Suppressor macrophage treated with lipopolysaccharide for 1 hour (primary cell): Measurements from ENCODE around the gene SERPINE1.

Experiments
- DNase-seq, 3 donors: peaks; one replicate each; pipeline ENCODE4 v3.0.0-alpha.2; 2020 to 2022

Gene SERPINE1

DNA sequence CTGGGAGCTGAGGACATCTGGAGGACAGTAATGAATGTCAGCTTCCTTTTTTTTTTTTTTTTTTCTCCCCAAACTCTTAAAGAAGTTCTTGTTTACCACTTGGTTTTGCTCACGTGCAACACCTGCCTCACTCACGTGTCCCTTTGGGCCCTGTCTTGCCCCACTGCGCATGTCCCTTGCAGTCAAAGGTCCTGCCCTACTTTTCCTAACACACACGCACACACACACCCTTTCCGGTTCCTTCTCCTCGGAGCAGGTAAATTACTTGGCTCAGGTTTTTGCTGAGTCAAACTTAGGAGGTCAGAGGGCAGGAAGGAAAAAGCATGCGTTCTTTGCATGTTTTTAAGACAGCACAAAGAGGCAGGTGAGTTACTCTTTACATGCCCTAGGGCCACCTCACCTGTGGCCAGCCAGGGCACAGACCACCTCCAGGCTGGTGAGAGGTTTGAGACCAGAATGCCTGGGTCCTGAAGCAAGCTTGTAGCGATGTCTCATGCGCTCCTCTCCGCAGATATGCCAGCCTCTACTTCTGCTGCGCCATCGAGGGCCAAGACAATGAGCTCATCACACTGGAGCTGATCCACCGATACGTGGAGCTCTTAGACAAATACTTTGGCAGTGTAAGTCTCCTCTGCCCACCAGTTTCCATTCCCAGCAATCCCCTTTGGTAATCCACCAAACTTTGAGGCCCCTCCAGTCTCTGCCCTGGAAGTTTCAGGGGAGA is 30.1 kb downstream of the SERPINE1 start:
- DNase-seq: no peak

DNA sequence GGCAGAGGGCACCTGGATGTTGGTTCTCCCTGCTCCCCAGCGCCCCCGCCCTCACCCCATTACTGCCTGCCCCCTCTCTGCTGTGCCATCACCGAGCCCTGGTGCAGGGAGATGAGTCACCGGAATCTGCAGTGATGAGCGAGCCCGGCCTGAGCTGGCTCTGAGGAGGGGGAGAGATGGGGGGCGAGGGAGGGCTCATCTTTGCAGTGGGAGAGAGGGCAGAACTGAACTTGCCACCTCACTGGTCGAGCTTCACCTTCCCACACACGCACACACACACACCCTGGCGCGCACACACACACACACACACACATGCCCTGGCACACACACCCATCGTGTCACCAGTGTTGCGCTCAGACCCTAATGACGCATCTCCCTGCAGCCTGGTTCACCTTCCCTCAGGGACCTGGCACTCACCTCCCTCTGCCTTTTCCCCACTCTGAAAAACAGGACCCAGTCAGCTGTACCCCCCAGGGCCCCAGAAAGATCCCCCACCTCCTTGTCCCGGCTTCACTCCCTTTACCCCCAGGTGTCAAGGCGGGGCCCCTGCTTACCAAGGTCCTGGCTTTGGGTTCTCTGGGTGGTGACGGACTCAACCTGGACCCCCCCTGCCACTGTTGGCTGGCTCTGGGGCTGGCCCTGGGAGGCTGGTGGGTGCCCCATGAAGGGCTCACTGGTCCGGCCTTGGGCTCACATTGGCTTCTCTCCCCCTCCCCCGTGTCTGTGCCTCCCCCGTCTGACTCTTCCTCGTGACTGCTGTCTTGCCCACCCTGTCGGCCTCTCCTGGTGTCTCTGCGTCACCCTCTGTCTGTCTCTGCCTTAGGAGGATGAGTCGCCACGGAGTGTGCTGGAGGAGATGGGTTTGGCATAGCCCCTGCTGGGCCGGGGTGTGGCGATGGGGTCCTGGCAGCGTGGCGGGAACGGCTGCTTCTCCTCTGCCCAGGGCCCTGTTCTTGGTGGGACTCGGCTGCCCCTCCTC is 33.1 kb downstream of the SERPINE1 start:
- DNase-seq: peak in 1 of 3 donors; percentile 40

DNA sequence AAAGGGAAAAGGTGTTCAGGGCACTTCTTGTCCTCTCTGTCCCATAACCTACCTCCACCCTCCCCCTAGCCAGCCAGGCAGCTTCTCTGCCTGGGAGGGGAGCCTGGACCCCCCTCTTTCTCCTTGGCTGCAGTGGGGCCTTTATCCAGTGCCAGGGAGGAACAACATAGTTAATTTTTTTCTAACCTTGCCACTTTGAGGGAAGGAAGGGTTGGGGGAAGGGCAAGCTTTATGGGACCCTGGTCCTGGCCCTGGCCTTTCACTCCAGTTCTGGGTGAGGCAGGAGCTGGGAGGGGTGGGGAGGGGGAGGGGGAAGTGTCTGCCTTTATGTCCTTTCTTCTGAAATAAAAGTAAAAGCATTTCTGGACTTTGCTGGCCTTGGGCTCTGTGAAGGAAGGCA is 34.0 kb downstream of the SERPINE1 start:
- DNase-seq: no peak

DNA sequence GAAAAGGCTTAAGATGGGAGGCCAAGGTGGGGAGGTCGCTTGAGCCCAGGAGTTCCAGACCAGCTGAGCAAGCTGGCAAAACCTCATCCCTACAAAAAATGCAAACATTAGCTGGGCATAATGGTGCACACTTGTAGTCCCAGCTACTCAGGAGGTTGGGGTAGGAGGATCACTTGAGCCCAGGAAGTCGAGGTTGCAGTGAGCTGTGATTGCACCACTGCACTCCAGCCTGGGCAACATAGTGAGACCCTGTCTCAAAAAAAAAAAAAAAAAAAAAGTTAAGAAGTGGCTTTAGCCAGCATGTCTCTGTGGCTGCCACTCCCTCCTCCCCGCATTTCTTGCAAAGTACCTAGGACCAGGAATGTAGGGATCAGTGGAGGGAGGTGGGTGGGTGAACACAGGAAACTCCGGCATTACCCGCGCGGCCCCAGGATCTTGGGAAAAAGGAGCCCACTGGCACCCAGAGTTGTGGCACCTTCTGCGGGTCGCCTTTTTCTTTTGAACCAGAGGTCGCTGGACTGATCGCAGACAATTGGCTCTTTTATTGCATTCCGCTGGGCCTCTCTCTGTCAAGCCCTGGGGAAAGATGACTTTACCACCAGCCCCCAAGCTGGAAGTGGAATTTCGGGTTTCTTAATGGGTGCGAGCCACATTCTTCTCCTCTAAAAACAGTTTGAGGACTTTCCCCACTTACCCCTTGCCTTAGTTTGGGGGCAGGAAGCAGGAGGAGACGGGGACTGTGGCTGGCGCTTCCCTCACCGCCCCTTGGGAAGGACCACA is 35.0 kb downstream of the SERPINE1 start:
- no peak for DNase-seq

DNA sequence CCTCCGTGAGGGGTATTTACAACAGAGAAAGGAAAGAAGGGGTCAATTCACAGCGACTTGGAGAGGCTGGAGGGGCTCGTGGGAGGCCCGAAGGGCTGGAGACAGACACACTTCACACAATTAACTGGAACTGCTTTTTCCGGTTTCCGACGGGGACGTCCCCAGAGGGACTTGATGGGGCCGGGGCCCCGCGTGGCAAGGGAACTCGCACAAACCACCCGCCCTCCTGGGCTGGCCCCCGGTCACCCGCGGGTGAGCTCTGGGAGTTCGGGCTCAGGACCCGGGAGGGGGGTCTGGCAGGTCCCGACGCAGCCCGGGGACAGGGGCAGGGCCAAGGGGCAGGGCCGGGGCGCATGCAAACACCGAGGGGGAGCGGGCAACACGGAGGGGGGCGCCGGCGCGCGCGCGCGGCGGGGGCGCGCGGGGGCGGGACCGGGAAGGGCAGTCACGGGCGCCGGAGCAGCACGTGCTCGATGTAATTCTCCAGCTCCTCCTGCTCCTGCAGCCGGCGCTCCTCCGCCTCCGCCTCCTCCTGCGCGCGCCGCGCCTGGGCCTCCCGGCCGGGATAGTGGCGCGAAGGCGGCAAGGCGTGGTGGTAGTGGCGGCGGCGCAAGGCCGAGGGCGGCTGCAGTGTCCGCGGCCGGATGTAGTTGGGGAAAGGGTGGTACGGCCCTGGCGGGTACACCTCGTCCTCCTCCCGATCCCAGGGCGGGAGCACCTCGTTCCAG is 35.8 kb downstream of the SERPINE1 start:
- peak; percentile 46 to 73 (median 55) for DNase-seq

DNA sequence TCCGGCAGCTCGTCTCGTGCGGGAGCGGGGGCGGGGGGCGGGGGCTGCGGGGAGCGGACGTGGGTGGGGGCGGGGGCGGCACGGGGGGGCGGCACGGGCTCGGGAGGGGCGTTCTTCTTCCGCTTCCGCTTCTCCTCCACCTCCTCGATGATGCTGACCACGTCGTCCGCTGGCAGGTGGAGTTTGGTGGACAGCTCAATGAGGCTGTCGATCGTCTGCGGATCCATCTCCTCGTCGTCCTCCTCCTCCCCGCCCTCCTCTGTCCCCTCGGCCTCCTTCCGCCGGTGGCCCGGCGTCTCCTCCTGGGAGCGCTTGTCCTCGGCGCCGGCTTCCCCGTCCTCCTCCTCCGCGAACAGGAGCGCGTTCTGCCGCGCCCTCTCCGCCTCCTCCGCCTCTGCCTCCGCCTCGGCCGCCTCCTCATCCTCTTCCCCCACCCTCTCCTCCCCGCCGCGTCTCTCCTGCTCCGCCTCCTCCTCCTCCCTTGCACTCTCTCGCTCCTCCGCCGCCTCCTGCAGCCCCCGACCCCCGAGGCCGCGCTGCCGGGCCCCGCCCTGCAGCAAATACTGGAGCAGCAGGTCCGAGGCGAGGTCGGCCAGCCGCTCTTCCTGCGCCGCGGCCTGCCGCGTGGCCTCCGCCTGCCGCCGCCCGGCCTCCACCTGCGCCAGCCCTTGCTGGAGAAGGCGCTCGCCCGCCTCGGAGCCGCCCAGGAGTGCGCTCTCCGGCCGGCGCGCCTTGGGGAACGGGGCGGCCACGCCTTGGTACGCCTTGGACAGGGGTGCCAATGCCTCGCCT is 36.6 kb downstream of the SERPINE1 start:
- DNase-seq: peak in 1 of 3 donors; percentile 17

DNA sequence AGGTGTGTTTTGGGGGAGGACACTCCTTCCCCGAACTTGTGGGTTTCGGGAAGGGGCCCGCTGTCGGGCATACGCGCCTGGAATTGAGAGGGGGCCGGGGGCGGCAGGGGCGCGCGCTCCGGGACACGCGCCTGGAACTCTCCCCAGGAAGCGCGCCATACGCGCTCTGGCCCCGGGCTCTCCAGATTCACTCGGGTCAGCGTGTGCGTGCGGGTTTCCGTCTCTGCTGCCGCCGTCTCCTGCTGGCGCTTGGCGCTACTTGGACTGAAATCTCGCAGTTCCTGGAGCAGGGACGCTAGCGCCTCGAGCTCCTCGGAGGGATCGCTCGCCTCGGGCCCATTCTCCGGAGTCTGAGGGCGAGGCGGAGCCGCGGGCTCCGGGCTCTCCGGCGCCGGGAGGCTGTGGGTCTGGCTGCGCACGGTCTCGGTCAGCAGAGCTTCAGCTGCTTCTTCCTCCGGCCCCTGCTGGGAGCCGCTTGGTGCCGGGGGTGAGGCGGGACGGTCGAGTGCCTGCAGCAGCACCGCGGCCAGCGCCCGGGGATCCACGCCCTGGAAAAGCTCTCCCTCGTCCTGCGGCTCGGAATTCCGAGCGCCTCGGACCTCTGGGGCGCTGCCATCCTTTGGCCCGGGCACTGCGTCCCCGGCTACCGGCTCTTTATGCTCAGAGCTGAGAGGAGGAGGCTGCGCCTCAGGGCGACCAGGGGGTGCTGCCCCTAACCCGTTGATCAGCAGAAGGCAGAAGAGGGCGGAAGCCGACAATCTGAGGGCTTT is 37.4 kb downstream of the SERPINE1 start:
- DNase-seq: peak; percentile 13 to 75 (median 54)

DNA sequence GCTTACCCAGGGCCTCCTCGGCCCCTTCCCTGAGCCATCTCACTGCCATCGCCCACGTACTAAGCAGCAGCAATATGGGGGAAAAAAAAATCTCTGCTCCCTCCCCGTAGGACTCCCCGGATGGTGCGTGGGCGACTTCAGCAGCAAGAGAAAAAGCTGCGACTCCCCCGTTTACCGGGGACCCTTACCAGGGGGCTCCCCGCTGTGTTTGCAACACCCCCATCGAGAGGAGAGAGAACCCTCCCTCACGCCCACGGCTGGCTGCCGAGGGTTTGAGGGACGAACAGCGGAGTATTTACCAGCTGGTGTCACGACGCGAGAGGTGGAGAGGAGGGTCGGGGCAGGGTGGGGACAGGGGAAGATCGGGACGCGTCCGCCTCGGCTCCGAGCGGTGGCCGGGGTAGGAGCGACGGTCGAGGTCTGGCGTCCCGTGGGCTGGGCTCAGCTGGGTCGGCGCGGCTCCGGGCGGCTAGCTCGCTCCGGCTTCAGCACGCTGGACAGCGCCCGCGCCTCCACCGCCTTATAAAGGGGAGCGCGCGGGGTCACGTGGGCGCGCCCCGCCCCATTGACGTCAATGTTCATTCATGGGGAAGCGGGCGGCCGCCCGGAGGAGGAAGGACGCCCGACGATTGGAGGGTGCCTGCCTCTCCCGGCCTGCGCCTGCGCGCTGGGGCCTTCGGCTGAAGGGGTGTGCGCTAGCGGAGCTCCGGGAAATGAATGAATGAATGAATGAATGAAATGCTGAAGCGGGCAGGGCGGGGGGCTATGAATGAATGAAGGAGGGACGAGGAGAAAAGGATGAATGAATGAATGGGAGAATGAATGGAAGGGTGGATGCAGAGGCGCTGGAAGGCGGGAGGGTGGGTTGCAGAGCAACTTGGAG is 38.4 kb downstream of the SERPINE1 start, which contains the start of gene VGF:
VGF (minus strand) TSS at position 495 of the 883 bp plus-strand sequence. CDS start 726 bp downstream, outside the sequence.
- DNase-seq: peak; percentile 98 to 100 (median 99)

DNA sequence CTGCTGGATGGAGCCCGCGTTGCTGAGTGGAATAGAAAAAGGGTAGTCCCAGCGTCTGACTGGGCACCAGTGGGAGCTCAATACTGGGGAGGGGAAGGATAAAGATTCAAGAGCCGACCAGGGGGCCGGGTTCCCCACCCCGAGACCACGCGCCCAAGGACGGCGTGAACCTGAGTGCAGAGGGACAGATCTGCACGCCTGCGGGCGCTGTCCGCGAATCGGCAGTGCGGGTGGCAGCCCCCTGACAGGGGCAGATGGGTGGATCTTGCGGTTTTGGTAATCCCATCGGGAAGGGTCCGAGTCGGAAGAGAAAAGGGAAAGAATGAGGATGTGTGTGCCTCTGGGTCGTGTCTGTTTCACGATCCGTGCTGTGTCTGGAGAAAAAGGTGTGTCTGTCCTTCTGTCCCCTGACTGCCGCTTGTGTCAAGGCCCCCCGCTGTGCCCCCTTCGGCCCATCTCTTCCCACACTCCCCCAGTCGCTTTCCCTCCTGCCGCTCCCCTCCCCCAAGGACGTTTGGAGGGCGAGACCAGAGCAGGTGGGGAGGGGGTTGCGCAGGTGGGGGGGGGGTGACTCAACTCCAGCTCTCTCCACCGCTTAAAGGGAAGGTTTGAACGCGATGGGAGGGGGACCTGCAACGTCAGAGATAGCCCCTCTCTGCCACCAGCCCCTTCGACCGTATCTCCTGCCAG is 39.2 kb downstream of the SERPINE1 start:
- no peak for DNase-seq

DNA sequence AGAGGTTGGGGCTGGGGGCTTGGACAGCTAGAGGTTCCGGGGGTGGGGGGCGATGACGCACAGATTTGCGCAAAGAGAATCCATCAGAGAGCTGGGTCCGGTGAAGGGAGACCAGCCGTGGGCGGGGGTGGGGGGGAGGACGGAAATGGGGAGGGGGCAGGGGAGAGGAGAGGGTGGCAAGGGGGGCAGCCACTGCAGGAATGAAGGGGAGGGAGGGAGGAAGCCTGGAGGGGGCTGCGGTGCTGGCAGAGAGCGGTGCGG is 39.7 kb downstream of the SERPINE1 start:
- no peak for DNase-seq

DNA sequence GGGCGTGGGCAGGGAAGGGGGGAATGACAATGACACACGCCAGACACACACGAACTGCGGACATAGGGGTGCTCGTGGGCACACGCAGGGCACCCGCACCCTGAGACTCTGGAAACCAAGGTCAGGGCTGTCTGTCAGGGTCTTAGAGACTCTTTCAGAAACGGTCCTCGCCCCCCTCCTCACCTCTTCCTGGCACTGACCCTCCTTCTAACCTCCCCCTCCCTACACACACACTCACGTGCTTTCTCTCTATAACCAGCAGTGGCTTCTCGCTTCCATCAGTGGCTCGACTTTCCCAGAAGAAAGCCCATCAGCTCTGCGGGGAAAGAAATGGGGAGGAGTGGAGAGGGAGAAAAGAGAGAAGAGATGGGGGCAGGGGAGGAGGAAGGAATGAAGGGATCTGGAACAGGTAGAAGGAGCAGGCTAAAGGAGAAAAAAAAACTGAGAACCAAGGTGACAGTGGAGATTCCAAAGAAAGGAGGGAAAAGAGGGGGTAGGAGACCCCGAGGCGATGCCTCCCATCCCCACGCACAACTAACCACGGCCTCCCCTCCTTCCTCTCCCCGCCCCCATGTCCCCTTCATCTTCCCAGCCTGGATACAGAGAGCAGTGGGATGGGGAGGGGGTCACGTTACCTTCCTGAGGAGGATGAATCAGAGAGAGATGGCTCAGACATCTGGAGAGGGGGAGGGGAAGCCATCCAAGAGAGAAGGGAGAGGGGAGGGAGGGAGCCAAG is 40.2 kb downstream of the SERPINE1 start:
- DNase-seq: peak in 2 of 3 donors; percentile 46 to 62

DNA sequence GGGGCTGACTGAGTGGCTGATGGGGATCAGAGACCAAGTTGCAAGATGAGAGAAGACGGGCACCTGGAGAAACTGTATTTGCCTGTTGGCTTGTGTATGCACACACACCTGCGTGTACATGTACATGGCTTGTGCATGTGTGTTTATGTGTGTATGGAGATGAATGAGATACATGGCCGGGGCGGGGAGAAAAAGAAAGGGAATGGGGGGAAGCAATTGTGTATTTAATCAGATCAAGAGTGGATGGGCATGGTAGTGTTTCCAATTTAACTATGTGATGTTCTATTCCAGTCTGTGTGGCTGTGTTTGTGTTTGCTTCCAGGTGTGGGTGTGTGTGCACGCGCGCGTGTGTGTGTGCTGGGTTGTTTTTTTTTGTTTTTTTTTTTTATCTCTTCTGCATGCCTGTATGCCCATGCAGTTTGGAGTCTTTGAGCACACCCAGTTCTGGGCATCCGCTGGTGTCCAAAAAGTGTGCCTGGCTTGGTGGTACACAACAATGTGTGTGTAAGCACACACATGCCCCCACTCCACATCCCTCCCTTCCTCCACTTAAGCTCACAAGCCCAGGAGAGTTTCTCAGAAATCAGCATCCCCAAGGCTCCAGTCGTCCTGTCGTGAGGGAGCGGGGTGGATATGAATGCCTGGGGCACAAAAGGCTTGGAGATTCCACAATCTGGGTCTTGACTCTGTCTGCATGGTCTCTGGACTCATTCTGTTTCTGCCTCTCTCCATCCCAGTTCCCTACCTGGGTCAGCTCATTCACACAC is 40.9 kb downstream of the SERPINE1 start:
- no peak for DNase-seq

DNA sequence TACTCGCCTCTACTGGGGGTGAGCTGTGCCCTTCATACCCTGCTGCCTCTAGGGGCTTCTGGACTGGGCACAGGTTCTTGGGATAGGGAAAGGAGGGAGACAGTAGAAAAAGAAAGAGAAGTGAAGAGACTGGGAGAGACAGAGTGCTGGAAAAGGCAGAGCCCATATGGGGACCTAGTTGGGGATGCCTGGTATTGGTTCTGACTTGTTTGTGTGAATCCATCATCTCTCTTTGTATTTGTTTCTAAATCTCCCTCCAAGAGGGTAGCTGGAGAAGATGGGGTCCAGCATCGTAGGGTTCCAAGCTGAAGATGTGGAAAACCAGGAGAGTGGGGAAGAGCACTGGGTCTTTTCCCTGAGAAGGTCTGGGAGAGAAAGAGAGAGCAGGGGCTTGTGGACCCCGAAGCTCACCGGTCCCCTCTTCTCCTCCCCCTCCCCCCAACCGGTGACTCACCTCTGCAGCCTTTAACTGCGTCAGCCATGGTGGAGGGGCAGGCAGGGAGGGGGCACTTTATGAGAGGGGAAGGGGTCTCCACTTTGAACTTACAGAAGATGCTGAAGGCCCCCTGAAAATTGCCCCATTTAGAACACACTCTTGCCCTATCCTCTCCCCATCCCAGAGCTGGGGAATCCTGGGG is 41.6 kb downstream of the SERPINE1 start:
- DNase-seq: no peak

DNA sequence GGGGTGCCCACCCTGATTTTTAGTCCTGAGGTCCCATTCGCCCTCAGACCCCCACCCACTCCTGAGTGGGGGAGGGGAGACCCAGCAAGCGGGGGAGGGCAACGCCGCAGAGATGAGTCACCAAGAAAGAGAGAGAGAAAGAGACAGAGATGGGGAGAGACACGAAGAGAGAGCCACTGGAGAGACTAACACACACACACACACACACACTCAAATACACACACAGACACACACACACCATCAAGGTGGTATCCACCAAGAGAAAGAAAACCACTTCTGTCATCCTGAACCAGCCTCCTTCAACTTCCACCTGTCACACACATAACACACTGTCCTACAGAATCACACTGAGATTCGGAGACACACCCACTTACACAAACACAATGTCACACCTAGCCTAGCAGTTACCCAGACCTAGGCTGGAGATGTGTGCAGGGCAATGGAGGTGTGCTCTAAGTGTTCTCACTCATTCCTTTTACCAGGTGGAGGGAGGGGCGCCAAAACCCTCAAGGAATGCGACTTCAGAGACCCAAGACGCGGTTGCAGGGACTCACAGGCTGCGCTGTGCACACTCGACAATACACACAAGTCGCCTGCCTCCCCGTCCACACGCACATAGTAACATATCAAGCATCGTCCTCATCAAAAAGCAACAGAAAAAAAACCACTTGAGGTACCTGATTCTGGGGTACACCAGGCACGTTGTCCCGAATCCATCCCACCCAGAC is 42.4 kb downstream of the SERPINE1 start:
- no peak for DNase-seq

DNA sequence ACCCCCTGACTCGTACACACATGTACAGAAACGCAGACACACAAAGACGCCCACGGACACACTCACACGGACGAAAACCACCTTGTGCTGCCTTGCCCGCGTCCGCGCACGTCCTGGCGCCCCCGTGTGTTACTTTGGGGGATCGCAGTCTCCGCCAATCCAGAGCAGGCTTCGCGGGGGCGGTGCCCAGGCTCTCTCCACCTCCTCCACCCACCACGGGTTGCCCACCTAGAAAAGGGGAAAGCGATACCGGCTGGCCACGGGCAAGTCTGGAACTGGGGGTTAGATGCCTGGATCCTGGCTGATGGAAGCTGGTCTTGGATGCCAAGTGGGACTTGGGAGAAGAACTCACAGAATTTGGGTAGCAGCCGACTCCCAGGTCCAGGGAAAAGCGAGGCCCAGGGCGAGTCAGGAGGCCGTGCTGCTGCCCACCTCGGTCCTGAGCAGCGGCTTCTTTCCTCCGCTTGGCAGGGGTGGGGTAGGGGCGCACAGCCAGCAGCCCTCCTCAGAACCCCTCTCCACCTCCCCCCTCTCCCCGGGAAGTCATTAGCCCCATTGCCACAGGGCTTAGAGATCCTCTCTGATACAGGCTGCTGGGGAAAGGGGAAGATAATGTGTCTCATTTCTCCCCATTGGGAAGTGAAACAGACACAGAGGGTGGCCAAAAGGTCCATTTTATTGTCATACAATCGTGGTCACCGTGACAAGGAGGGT is 43.1 kb downstream of the SERPINE1 start:
- DNase-seq: peak; percentile 74 to 86 (median 83)
